Ovary (tissue), 3 donors: ENCODE measurements around the gene CCND1.

Experiments
- CTCF ChIP-seq, 3 donors: fragments of 450-650 bp in 2 of 3; fragments of 200-600 bp in 1 of 3; IDR thresholded peaks; one replicate each; pipeline versions ENCODE4 v1.5.1 to v1.8.0; 2016 to 2022; ENCODE audit warnings: antibody characterized with exemption in 3 of 3, mild to moderate bottlenecking in 1 of 3
- EP300 ChIP-seq: sonication (generic); formaldehyde crosslinking; IDR thresholded peaks from one replicate; pipeline ENCODE4 v1.6.1; 2017; ENCODE audit warnings: antibody characterized with exemption
- POLR2A ChIP-seq: fragments of 450-650 bp; IDR thresholded peaks from one replicate; pipeline ENCODE4 v1.6.1; 2017; ENCODE audit warnings: antibody characterized with exemption, mild to moderate bottlenecking, moderate library complexity
- donor health status: DM: no; HTN: no; CAD: no.

GRCh38 chr11:69651834-69652620 is 11.1 kb downstream of the CCND1 start:
- TF ChIP-seq EP300 (no peak), CTCF (IDR thresholded peaks at IDR 0.05) (no peak), POLR2A (no peak)
